ENCODE data around the gene ANKS6. TPM values are rescaled to one million over a fixed set of nuclear protein-coding genes. Genes with fewer than 3 reads are reported as not detected.

Gene ANKS6
- total and polyA plus RNA-seq, 2 of the 8 experiments (the other 6 are each of a cell fraction or from before 2014, with no cell fraction given), result 34.1 to 56.3 TPM

- no peak for TF ChIP-seq HDAC2 (IDR thresholded peaks at IDR 0.05; ENCODE audit: borderline replicate concordance in 1 of 2, low read depth in 2 of 2, low read length in 2 of 2)
These were observed 87.1 kb downstream of the ANKS6 start, which contains the start of gene GABBR2 (continued) for GRCh38 chr9:98708933-98709911.

Data from H1 (cell line).